Middle frontal gyrus (tissue), 1 donor: ENCODE measurements around the gene LRRTM2.
"Not testable (repeated sequence)": the region's sequence is repeated elsewhere in the genome, so short reads cannot be mapped to it uniquely, and the experiment has no call there.

ENCODE experiments used
- DNase-seq: peaks from one replicate; pipeline ENCODE4 v3.0.0-alpha.2; 2015; ENCODE audit warnings: low spot score; ENCODE audit errors: extremely low spot score

LRRTM2 gene, protein sequence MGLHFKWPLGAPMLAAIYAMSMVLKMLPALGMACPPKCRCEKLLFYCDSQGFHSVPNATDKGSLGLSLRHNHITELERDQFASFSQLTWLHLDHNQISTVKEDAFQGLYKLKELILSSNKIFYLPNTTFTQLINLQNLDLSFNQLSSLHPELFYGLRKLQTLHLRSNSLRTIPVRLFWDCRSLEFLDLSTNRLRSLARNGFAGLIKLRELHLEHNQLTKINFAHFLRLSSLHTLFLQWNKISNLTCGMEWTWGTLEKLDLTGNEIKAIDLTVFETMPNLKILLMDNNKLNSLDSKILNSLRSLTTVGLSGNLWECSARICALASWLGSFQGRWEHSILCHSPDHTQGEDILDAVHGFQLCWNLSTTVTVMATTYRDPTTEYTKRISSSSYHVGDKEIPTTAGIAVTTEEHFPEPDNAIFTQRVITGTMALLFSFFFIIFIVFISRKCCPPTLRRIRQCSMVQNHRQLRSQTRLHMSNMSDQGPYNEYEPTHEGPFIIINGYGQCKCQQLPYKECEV

GRCh38 chr5:138874771-138875551, at the start of gene LRRTM2:
LRRTM2 (minus strand) TSS chr5:138875335; CDS start chr5:138874911, 424 bp downstream.
- DNase-seq: peak; percentile 79

DNA sequence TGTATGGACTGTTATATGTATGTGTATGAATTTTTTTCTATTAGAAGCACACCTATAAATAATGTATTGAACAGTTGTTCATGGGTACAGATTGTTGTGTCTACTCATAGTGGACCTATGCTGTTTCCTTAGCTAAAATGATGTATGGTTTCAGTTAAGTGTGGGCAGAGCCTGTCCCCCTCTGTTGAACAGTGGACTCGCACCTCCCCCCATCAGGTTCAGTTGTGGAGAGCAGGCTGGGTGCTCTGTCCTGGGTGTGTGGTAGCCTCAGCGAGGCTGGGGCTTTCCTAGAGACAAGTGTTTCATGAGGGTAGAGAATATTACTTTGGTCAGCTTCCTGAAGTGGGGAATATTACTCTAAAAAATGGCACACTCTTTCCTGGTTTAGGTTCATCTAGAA, 47.4 kb upstream of the LRRTM2 start:
- DNase-seq: no peak

DNA sequence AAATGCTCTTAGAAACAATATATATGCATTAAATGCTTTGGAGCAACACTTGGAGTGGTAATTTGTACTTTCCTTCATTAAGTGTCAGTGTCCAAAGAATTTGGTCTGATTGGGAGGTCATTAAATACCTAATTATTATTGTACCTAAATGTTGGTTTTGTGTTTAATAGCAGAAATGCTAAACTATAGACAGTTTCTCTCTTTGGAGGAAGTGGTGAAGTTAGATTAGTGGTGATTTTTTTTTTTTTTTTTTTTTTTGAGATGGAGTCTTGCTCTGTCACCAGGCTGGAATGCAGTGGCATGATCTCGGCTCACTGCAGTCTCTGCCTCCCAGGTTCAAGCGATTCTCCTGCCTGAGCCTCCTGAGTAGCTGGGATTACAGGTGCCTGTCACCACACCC, 46.2 kb upstream of the LRRTM2 start:
- not testable (repeated sequence) for DNase-seq

DNA sequence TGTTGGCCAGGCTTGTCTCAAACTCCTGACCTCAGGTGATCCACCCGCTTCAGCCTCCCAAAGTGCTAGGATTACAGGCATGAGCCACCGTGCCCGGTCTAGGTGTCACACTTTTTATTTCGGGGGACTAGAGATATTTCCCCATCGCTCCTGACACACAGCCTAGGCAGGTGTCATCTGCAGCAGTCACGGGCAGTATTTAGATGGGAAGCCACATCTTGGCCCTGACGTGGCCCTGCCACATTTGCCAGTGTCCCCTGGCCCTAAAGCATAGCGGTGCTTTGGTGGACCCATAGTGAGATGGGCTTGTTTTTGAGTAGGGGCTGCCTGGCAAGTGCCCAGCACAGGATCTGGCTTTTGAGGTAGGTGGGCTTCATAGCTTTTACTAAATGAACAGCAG, 45.0 kb upstream of the LRRTM2 start:
- no peak for DNase-seq

DNA sequence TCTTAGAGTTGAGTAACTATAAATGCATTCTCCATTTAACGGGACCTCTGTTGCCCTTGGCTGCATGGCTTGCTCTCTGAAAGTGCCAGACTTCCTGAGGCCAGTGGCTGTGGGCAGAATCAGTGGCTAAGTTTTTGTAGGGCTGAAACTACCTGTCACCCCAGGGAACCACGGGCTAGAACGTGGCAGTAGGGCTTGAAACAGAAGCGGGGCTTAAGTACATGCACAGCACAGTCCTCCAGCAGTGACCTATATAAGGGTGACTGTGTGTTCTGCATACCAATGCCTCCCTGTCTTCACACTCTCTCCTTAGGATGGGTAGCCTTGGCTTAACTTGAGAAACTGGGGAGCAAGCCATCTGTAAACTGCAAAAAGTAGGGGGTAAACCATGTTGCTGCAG, 43.6 kb upstream of the LRRTM2 start:
- no peak for DNase-seq

DNA sequence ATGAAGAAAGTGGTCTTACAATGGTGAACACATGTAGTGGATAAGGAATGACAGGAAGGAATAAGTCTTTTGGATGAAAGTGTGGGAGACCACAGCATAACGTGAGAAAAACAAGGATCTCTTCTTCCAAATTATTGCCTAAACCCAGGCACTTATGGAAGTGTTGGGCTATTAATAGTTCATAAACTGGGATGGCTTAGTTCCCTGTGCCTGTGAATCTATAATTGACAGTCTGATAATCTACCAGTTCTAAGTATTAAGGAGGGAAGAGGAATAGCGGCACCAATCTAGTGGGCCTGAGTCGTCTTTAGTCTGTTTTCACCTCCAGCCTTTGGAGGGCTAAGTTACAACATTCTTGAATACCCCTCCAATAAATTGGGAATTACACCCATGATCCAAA, 39.2 kb upstream of the LRRTM2 start:
- DNase-seq: no peak

DNA sequence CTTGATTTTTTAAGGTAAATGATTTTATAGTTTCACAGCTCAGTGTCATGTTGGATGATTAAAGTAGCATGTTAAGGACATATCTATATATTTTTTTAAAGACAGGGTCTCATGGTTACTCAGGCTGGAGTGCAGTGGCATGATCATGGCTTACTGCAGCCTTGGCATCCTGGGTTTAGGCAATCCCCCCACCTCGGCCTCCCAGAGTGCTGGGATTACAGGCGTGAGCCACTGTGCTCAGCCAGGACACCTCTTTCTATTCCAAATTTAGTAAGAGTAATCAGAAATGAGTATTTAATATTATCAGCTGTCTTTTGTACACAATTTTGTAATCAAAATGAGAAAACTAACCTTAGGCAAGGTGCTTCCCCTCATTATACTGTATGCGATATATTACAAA, 38.6 kb upstream of the LRRTM2 start:
- DNase-seq: no peak

- DNase-seq: no peak
Observed at GRCh38 chr5:138912093-138912492, 37.0 kb upstream of the LRRTM2 start.

- DNase-seq: no peak
Observed at GRCh38 chr5:138911441-138911840, 36.3 kb upstream of the LRRTM2 start.

DNA sequence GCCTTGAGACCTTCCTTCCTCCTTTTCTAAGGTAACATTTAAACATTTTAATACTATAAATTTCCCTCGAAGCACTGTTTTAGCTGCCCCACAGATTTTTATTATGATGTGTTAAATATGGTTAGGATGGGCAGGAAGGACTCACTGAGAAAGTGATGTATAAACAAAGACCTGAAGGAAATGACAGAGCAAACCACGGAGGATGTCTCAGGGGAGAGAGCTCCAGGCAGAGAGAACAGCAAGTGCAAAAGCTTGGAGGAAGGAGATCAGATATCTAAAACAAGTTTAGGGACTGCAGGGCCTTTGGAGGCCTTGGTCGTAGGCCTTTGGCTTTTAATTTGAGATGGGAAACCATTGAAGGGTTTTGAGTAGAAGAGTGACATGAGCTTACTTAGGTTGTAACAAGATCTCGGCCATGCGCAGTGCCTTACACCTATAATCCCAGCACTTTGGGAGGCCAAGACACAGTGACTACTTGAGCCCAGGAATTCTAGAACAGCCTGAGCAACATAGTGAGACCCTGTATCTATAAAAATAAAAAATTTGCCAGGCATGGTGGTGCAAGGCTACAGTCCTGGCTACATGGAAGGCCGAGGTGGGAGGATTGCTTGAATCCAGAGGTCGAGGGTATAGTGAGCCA, 35.5 kb upstream of the LRRTM2 start:
- no peak for DNase-seq

GRCh38 chr5:138909734-138910133, 34.6 kb upstream of the LRRTM2 start:
- DNase-seq: no peak

DNA sequence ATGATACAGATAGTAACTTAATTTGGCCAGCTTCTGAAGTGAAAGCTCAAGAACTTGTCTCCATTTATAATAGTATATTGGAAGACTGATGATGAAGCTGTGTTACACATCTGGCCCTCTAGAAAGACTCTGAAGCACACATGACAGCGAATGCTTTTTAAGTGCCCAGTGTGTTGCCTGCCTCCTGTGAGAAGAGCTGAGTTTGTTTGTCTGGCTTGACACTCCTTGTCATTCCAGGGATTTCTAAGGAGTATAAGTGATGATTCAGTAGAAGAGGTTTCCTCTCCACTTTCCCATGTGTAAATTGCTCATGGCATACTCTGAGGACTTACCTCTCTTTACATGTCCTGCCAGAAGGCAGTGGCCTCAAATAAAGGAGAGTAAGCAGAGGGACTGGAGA, 30.4 kb upstream of the LRRTM2 start:
- no peak for DNase-seq

- DNase-seq: no peak
Observed at GRCh38 chr5:138903130-138903775, 28.1 kb upstream of the LRRTM2 start.

GRCh38 chr5:138901716-138902115, 26.6 kb upstream of the LRRTM2 start:
- DNase-seq: no peak

- no peak for DNase-seq
Observed at GRCh38 chr5:138900281-138900965, 25.3 kb upstream of the LRRTM2 start.

GRCh38 chr5:138898742-138899141, 23.6 kb upstream of the LRRTM2 start:
- DNase-seq: no peak

DNA sequence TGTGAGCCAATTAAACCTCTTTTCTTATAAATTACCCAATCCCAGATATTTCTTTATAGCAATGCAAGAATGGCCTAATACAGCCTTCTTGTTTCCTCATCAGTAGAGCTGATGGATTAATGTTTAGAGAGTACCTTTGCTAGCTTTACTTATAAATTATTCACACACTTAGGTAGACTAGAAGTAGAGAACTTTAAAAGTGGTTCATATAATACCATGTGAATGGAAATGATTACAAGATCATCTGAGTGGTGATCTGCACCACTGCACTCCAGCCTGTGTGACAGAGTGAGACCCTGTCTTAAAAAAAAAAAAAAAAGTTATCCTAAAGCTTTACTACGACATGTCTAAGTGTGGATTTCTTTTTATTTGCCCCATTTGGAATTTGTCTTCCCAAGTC, 23.2 kb upstream of the LRRTM2 start:
- no peak for DNase-seq

DNA sequence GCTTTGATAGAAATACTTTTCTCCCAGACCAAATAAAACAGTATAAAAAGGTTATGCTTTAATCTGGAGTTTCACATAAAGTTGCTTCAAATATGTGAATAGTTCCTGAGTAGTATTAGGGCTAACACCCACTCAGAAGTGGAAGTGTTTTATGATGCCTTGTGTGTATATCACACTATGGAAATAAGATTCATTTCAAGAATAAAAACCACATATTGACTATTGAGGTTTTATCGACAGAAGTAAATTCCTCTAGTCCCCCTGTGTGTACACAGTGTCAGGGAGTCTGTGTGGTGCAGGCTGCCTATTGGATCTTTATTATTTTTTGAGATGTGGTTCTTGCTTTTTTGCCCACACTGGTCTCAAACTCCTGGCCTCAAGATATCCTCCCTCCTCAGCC, 20.8 kb upstream of the LRRTM2 start:
- no peak for DNase-seq

GRCh38 chr5:138890644-138891043, 15.5 kb upstream of the LRRTM2 start:
- DNase-seq: no peak

DNA sequence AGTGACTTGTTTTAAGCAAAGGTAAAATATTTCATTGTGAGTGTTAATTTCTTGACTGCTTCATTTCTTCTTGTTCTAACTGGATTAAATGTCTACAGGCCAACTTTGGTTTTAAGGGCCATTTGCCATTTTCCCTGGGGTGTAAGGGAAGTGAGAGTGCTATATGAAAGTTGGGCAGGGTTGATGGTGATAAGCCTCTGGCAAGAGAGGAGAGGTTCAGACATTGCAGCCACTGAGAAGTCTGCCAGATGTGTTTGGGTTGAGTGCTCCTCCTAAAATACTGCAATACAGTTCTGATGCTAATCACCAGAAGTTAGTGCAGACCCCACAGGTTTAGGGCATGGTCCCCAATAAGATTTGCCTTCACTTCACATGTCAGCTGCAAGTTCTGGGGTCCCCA, 14.9 kb upstream of the LRRTM2 start:
- DNase-seq: no peak

DNA sequence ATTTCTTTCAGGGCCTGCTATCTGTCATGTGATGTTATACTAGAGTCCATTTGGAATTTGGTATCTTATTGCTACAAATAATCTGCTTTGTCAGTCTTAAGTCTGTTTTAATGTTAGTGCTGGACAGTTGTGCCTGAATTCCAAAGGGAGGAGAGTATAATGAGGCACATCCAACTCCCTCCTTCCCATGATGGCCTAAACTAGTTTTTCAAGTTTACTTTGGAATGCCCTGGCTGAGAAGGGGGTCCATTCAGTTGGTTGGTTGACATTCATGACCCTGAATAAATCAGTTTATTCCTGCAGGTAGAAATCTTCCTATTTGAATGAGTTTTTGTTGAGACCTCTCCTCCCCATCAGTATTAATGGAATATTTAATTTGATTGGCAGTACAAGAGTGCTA, 9.4 kb upstream of the LRRTM2 start:
- DNase-seq: no peak
